ENCODE results near the gene RNF220. TPM values are rescaled to one million over a fixed set of nuclear protein-coding genes. Genes with fewer than 3 reads are reported as not detected.
A peak's percentile ranks its signal among the peaks of the same experiment; 100 is the strongest.
"Not testable (repeated sequence)": the region's sequence is repeated elsewhere in the genome, so short reads cannot be mapped to it uniquely, and the experiment has no call there.

The RNF220 gene
- total RNA-seq, 1 donor from 2014 or later: 46.8 TPM

DNA sequence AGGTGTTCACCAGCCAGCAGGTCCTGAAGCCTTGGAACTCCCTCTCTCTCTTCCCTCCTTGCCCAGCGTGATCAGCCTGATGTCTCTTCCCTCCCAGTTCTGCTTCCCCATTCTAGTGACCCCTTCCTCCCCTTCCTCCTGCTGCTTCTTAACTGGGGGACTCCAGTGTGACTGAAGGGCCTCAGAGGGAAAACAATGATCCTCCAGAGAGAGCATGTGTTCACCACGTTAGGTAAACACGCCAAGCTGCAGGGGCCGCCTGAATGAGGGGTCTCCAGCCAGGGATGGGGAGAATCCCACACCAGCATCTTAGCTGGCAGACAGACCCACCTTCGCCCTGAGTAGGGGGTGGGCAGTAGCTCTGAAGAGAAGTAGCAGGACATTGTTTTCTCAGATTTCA lies 144.5 kb downstream of the RNF220 start:
- no peak for DNase-seq

DNA sequence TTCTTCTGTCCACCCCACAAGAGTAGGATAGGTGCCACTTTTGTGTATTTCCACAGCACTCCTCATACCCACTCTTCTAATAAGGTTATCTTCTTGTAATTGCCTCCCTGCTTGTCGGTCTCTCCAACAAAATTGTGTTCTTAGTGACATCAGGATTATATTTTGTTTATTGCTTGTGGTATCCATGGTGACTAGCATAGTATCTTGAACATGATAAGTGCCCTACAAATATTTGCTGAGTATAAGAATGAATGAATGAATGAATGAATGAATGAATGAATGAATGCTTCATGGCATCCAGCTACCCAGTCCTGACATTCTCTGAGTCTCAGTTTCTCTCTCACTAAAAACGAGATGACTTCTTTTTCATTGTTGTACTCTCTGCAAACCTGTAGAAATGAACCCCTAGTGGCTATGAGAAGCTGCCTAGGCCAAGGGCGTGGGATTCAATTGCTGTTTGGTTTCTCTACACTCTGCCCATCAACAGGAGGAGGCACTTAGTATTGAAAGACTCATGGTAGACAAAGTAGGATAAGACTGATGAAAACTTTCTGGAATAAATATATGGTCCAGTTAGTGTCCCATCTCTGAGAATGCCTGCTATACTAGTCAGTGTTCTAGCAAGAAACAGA lies 148.2 kb downstream of the RNF220 start:
- no peak for DNase-seq

DNA sequence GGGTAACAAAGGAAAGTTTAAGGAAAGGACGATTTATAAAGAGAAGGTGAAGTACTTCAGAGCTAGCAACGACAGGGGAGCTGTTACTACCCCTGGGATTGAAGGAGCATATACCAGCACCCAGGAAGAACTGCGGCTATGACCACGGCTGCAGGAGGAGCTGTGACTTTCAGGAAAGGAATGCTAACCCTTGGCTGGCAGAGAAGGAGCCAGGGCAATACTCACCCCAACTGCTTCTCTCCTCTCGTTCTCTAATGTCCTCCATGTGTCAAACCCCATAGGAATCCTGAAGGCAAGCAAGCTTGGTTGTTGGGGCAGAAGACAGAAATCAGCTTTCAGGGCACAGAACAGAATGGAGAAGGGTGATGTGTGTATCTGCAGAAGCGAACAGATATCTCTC lies 148.7 kb downstream of the RNF220 start:
- no peak for DNase-seq

GRCh38 chr1:44554706-44555105 lies 149.7 kb downstream of the RNF220 start:
- no peak for DNase-seq

- no peak for DNase-seq
Measured at GRCh38 chr1:44557778-44558177, 152.7 kb downstream of the RNF220 start.

- DNase-seq: no peak
Measured at GRCh38 chr1:44558883-44559282, 153.8 kb downstream of the RNF220 start.

- no peak for DNase-seq
Measured at GRCh38 chr1:44559330-44559729, 154.3 kb downstream of the RNF220 start.

- no peak for DNase-seq
Measured at GRCh38 chr1:44559913-44560312, 154.9 kb downstream of the RNF220 start.

- DNase-seq: not testable (repeated sequence)
Measured at GRCh38 chr1:44560696-44561095, 155.6 kb downstream of the RNF220 start.

DNA sequence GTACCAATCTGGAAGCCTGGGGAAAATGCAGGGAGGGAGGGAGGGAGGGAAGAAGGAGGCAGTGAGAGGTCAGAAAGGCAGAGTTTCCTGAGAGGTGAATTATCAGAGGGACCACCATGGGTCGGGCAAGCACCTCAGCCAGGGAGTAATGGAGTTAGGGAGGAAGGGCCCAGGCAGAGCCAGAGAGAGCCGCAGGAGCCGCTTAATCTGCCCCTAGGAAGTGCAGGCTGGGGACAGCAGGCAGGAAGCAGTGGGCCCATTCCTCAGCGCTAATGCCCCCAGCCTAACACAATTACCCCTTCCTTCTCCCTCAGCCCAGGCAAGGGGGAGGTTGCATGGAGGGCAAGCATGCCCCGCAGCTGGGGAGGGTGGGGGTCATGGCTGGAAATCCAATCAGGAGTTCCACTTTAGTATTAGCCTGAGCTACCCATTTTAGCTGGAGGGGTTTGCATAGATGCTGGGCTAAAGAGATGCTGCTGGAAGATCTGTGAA lies 160.2 kb downstream of the RNF220 start:
- DNase-seq: no peak

DNA sequence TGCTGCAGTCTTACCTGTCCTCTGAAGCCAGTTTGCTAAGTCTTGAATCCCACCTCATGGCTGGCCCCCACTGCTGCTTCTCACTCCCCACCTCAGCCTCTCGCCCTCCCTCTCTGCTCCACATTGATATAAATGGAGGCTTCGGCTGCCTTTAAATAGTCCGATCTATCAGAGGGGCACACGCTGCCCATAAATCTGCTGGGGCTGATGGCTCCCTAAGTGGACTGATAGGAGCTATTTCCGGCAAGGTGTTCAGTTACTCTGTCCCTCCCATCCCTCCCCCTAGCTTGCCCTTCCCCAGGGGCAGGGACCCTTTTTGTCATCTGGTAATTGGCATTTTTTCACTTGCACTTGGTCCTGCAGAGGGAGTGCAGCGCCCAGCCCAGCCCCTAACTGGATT lies 160.8 kb downstream of the RNF220 start:
- no peak for DNase-seq

DNA sequence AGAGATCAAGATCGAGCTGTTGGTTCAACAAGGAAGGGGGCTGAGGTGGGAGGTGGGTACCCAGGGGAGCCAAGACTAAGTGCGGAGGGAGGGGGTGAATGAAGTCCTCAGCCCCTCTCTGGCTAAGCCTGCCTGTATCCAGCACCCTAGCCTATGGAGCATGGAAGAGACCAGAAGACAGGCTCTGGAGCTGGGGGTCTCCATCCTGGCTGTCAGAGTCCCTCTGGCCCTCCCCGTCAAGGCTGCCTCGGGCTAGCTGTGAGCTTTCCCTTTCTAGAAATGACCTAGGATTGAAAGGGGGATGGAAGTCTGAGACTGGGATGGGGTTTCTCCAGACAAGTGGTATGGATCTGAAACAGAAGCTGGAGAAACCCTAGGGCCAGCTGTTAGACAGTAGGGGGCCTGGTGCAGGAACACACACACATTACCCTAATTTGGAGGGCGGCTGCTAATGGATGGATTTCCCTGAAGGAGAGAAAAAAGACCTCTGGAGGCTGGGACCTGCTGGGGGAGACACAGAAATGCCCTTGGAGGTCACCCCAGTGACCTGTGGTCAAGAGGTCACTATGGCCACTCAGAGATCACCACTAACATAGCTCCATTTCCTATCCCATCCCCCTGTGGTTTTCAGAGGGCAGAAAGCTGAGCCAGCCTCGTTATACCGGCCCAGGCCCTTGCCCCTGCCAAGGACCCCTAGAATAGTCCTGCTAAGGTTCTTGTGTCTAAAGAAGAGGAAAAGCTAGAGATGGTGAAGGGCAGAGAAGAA lies 161.4 kb downstream of the RNF220 start:
- DNase-seq: no peak

GRCh38 chr1:44568128-44568900 lies 163.3 kb downstream of the RNF220 start:
- no peak for DNase-seq

- DNase-seq: no peak
Measured at GRCh38 chr1:44569491-44569890, 164.4 kb downstream of the RNF220 start.

DNA sequence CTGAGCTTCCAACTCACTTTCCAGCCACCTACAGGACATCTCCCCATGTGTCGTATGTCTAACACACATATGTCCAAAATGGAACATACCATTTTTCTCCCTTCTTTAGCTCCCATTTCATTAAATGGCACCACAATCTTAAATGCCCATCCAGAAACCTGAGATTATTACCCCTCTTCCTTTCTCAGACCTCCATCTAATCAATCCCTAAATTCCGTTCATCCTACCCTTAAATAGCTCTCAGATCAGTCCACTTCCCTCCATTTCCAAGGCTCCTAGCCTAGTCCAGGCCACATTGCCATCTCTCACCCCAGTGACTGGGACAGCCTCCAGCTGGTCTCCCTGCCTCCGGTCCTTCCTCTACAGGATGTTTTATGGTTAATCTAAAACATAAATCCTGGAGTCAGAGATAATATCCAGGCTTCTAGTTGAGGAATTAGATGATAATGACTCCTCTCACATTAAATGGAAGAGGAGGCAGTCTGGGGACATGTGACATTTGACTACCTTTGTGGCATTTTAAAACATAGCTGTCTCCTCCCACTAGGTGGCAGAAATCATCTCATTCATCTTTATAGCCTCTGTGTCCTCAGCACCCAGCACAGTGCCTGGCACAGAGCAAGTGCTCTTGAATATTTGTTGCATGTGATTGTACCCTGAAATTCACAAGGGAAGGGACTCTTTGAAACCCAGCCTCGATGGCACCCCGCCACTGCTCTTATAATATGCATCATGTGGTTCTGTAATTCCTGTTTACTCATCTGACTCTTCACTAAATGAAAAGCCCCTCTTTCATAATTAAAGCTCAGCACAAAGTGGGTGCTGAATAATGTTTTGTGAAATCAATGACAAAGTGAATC lies 166.9 kb downstream of the RNF220 start:
- DNase-seq: no peak

DNA sequence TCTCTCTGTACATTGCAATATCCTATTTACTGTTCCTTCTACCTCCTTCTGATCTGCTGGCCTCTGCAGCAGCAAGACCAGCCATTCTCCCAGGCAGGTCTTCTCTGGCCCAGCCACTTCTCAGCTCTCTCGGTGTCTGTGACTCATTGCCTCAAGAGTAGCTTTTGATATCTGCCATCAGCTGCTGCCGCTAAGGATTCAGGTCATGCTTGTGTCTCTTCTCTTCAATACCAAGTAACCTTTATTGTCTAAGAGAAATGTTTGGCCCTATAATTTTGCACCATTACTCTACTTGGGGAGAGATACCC lies 167.5 kb downstream of the RNF220 start:
- no peak for DNase-seq

DNA sequence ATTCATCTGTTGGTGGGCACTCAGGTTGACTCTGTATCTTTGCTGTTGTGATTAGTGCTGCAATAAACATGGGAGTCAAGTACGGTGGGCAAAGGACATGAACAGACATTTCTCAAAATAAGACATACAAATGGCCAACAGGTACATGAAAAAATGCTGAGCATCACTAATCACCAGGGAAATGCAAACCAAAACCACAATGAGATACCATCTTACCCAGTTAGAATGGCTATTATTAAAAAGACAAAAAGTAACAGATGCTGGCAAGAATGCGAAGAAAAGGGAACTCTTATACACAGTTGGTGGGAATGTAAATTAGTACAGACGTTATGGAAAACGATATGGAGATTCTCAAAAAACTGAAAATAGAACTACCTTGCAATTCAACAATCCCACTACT lies 170.3 kb downstream of the RNF220 start:
- DNase-seq: no peak

DNA sequence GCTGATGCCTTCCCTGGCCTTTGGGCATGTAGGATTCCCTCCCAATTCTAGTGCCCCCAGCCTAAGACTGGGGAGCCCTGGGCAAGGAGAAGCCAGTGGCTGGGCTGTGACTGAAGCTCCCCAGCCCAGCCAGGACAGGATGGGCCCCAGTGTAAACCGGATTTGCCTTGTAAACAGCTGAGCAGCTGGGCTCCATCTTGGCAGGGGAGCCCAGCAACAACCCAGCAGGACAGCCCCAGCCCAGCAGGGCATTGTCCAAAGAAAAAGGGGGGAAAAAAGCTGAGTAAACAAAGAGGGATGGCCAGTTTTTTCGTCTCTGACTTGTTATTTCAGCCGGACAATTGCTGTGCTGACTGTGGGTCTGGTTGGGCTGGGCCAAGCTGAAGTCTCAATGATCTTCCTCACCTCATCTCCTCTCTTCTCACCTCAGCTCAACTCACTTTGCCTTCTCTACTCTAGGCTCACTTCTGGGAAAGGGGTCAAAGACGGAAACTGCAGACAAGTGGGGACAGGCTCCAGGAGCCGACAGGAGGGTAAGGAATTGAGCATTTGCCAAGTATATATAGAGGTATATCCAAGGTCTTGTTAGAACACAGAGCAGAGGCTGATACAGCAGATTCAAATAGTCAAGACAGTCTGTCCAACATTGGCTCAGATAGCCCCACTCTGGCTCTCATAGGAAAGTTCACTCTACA lies 171.5 kb downstream of the RNF220 start:
- peak; percentile 58 for DNase-seq

GRCh38 chr1:44581205-44581604 lies 176.2 kb downstream of the RNF220 start:
- DNase-seq: no peak

GRCh38 chr1:44584167-44584566 lies 179.1 kb downstream of the RNF220 start:
- no peak for DNase-seq

DNA sequence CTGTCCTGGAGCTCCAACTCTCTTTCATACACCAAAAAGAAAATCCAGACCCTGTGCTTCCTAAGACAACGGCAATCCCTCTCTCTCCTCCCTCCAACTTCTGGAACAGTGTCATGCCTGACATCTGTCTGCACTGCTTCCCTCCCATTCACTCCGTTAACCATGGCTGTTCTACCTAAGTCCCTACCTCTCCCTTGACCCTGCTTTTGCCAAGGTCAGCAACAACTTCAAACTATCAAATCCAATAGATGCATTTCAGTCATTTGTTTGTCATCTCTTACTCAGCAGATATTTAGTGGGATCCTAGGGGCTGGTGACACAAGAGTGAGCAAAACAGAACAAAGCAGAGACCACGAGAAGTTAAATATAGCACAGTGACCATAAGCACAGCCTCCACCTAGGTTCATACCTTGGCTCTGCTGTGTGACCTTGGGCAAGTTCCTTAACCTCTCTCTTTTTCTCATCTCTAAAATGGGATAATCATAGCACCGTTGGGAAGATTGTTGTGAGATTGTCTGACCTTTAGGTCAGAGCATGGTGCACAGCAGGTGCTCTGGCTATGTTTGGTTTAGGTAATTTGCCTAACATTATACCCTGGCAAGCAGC lies 180.4 kb downstream of the RNF220 start:
- no peak for DNase-seq

Data from occipital lobe (tissue), 2 donors.